Activated naive CD4-positive, alpha-beta T cell treated with anti-CD3 and anti-CD28 coated beads for 36 hours (primary cell): ENCODE measurements around the gene IFITM5. TPM values are rescaled to one million over a fixed set of nuclear protein-coding genes. Genes with fewer than 3 reads are reported as not detected.

Experiments
- CTCF ChIA-PET: fragments of 350-600 bp; sonication (Branson Sonifier 250); formaldehyde crosslinking; loops from one replicate; lab custom pipeline; 2021; ENCODE audit warnings: antibody characterized with exemption; lab: Charles Lee
- DNase-seq: peaks from one replicate; pipeline ENCODE4 v3.0.0-alpha.2; 2020
- H3K27ac Mint-ChIP-seq: one replicate; pipeline ENCODE4 v1.8.0; 2021; ENCODE audit warnings: mild to moderate bottlenecking, mixed read lengths
- H3K27me3 Mint-ChIP-seq: one replicate; pipeline ENCODE4 v1.8.0; 2021; ENCODE audit warnings: low read depth, mixed read lengths
- H3K36me3 Mint-ChIP-seq: one replicate; pipeline ENCODE4 v1.8.0; 2021; ENCODE audit warnings: low read depth, mixed read lengths
- H3K4me1 Mint-ChIP-seq: one replicate; pipeline ENCODE4 v1.8.0; 2021; ENCODE audit warnings: low read depth, mixed read lengths
- H3K4me3 Mint-ChIP-seq: one replicate; pipeline ENCODE4 v1.8.0; 2021; ENCODE audit warnings: mild to moderate bottlenecking, moderate library complexity, mixed read lengths
- H3K9me3 Mint-ChIP-seq: one replicate; pipeline ENCODE4 v1.8.0; 2021; ENCODE audit warnings: mixed read lengths
- intact Hi-C: fragments of 100-400 bp; cut with micrococcal nuclease; formaldehyde crosslinking; loops from one replicate; pipeline ENCODE4 v1.15.1; 2023
- total RNA-seq, 2 experiments: library from RNA; stranded (reverse); gene quantifications; one replicate each; pipeline ENCODE4 v1.2.3, GENCODE V29; 2021

IFITM5 gene
- not detected for total RNA-seq

DNA sequence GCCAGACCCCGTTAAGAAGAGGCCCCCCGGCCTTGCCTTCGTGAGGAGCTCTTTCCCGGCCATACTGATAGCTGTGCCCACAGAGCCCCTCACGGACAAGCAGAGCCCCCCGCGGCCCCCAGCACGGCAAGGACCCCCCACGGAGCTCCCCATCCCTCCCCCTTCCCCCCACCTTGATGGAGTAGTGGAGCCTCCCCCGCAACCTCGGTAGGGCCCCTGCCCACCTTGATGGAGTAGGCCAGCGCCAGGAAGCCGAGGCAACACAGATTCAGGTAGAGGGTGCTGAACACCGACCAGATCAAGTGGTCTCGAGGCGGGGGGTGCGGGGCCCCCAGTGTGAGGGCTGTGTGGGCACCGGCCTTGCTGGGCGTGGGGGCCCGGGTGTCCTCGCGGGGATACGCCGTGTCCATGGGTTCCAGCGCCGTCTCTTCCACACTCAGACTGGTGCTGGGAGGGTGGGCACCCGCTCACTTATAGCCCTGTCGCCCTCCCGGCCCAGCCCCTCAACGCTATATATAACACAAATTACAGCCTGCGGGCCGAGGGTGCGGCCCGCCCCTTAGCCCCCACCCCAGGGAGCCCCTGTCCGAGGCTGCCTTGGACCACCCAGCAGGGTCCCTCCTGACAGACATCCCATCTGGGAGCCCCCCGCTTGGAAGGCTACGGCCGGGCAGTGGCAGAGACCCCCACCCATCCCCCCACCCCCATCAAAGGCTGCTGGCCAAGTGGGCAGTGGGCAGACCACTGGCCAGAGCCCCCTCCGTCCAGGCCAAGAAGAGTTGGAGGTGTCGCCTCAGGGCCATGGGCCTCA lies at the start of gene IFITM5:
TSS of gene IFITM5 (minus strand) at position 446 of the 811 bp plus-strand sequence. CDS start at position 410, 36 bp downstream.
- H3K9me3 Mint-ChIP-seq = no peaks in the 10 kb centered on the region
- intact Hi-C loops = no loop called here
- peaks cover 32% of the 10 kb centered on the region for H3K4me1 Mint-ChIP-seq
- H3K27ac Mint-ChIP-seq = no peak within 1 kb of the TSS
- H3K4me3 Mint-ChIP-seq = no peak within 1 kb of the TSS
- peaks cover 8% of the 10 kb centered on the region for H3K27me3 Mint-ChIP-seq
- H3K36me3 Mint-ChIP-seq = no peaks in the 10 kb centered on the region
- DNase-seq = no peak
- CTCF ChIA-PET = interaction anchor here (0.6 to 1.3 kb wide), 2 partner anchors 48 to 61 kb away, joined by 3 to 6 read pairs; no protein-coding TSS in a partner anchor

DNA sequence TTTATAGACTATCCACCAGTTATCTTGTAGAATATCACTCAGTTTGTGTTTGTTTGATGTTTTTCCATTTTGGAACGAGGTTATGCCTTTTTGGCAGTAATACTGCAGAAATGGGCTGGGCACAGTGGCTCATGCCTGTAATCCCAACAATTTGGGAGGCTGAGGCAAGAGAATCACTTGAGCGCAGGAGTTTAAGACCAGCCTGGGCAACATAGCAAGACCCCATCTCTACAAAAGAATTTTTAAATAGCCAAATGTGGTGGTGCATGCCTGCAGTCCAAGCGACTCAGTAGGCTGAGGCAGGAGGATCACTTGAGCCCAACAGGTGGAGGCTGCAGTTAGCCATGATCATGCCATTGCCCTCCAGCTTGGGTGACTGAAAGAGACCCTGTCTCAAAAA lies 47.2 kb upstream of the IFITM5 start:
- no peak overlapping the region for H3K4me3 Mint-ChIP-seq
- peaks cover 17% of the 10 kb centered on the region for H3K4me1 Mint-ChIP-seq
- H3K9me3 Mint-ChIP-seq = no peaks in the 10 kb centered on the region
- H3K27ac Mint-ChIP-seq = no peak overlapping the region
- intact Hi-C loops = no loop called here
- H3K36me3 Mint-ChIP-seq = no peaks in the 10 kb centered on the region
- no peaks in the 10 kb centered on the region for H3K27me3 Mint-ChIP-seq
- CTCF ChIA-PET = no interaction called here
- DNase-seq = no peak

DNA sequence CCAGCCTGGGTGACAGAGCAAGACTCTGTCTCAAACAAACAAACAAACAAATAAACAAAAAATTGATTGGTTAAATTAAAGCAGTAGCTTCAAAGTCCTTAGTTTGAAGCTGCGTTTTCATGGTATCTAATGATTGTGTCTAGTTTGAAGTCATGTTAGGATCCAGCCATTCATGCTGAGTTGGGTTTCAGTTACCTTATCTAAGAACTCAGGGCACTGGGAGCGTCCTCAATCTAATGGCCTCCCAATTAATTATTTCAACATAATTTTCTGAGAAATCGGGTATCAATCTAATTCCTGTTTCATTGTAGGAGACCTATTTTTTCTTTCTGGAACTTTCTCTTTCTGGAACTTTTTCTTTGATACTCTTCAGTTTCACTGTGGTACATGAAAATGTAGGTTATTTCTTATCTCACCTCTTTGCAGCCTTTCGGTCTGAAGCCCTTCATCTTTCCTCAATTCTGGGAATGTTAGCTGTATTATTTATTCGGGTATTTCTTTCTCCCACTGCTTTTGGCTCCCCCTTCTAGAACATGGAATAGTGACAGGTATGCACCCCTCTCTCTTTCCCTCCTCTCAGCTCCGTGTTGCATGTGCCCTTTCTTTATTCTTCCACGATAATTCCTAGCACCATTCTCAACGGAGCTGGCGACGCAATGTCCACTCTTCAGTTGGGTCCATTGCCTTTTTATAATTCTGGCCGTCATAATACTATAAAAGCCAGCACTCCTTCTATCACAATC lies 45.7 kb upstream of the IFITM5 start:
- Mint-ChIP-seq H3K27me3 (no peaks in the 10 kb centered on the region), H3K9me3 (no peaks in the 10 kb centered on the region), H3K4me3 (no peak overlapping the region), H3K27ac (no peak overlapping the region), H3K36me3 (no peaks in the 10 kb centered on the region), H3K4me1 (peaks cover 18% of the 10 kb centered on the region)
- CTCF ChIA-PET = no interaction called here
- no peak for DNase-seq
- intact Hi-C loops = no loop called here

DNA sequence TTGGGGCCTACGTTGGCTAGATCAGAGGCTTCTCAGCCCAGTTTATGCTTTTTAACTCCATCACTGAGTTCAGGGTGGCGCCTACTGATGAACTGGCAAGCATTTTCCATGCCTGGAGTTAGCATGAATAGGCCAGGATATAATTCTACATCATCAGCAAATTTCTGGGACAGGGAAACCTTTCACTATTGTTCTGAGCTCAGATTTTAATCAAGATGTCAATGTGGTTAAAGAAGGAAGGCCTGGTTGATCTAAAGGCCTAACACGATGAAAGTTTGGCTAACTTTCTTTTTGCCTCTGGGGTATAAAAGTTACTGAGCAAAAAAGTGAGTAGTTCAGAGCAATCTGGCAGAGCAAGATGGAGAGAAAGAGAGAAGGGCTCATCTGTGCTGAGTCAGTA lies 43.0 kb upstream of the IFITM5 start:
- DNase-seq = no peak
- CTCF ChIA-PET = interaction anchor here (0.9 kb wide), 1 partner anchor 12 kb away, joined by 4 read pairs; no protein-coding TSS in a partner anchor
- H3K36me3 Mint-ChIP-seq = no peaks in the 10 kb centered on the region
- H3K27me3 Mint-ChIP-seq = no peaks in the 10 kb centered on the region
- H3K27ac Mint-ChIP-seq = no peak overlapping the region
- intact Hi-C loops = no loop called here
- peaks cover 18% of the 10 kb centered on the region for H3K4me1 Mint-ChIP-seq
- no peak overlapping the region for H3K4me3 Mint-ChIP-seq
- H3K9me3 Mint-ChIP-seq = no peaks in the 10 kb centered on the region

DNA sequence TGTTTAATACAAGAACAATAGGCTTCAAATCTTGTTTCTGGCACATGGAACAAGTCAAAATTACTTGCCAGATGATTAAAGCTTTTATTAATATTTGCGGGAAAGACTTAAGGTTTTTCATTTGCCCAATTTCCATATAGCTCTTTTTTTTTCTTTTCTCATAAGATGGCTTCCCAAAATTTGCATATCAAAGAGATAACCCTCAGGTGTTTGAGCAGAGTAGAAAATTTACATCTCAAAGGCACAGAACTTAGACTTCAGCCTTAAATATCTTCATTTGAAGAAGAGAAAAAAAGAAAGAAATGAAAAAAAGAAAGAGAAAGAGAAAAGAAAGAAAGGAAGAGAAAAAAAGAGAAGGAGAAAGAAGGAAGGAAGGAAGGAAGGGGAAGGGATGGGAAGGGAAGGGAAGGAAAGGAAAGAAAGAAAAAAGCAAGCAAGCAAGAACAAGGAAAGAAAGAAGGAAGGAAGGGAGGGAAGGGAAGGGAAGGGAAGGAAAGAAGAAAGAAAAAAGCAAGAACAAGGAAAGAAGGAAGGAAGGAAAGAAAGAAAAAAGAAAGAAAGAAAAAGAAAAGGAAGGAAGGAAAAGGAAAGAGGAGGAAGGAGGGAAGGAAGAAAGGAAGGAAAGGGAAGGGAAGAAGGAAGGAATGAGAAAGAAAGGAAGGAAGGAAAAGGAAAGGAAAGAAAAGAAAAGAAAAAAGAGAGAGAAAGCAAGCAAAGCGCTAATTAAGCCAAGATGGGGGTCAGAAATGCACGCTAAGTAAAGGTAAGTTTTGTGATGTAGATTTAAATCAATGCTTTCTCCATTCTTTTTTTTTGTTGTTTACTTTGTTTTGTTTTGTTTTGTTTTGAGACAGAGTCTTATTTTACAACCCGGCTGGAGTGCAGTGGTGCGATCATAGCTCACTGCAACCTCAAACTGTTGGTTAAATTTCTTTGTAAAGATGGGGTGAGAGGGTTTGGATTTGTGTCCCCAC lies 41.5 kb upstream of the IFITM5 start:
- no peaks in the 10 kb centered on the region for H3K9me3 Mint-ChIP-seq
- intact Hi-C loops = no loop called here
- no peak overlapping the region for H3K27ac Mint-ChIP-seq
- no peak overlapping the region for H3K4me3 Mint-ChIP-seq
- no peak for DNase-seq
- CTCF ChIA-PET = interaction anchor here (0.9 to 1.8 kb wide), 4 partner anchors 14 to 35 kb away, joined by 4 to 6 read pairs (median 4); partner anchors contain the start of gene IFITM2
- H3K36me3 Mint-ChIP-seq = no peaks in the 10 kb centered on the region
- no peaks in the 10 kb centered on the region for H3K27me3 Mint-ChIP-seq
- peaks cover 30% of the 10 kb centered on the region for H3K4me1 Mint-ChIP-seq

DNA sequence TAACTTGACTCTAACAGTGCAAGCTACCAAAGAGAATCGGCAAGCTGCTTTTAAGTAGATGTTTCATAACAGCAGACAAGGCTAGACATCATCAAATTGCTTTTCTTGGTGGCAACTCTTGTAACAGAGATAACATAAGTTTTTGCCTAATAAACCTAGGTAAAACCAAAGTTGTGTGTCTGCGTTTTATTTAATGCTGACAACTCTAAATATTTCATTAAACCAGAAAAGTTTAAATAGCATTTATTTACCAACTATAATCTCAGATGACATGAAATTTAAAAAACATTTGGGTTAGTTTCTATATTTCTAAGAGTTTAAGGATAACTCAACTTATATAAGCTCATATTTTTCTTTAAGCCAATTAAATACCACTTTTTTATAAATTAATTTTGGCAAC lies 40.6 kb upstream of the IFITM5 start:
- no peak overlapping the region for H3K27ac Mint-ChIP-seq
- no peak overlapping the region for H3K4me3 Mint-ChIP-seq
- intact Hi-C loops = no loop called here
- no peak for DNase-seq
- H3K36me3 Mint-ChIP-seq = no peaks in the 10 kb centered on the region
- peaks cover 35% of the 10 kb centered on the region for H3K4me1 Mint-ChIP-seq
- no peaks in the 10 kb centered on the region for H3K27me3 Mint-ChIP-seq
- CTCF ChIA-PET = interaction anchor here (0.9 to 1.8 kb wide), 6 partner anchors 13 to 34 kb away, joined by 4 to 6 read pairs (median 4); partner anchors contain the start of gene IFITM2
- H3K9me3 Mint-ChIP-seq = no peaks in the 10 kb centered on the region

DNA sequence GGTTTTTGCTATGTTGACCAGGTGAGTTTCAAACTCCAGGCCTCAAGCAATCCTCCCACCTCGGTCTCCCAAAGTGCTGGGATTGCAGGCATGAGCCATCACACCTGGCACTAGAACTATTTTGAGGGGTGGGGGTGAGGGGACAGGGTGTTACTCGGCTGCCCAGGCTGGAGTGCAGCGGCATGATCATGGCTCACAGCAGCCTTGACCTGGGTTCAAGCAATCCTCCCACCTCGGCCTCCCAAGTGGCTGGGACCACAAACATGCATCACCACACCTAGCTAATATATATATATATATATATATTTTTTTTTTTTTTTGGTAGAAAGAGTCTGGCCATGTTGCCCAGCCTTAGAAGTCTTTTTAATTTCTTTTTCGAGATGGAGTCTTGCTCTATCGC lies 38.4 kb upstream of the IFITM5 start:
- no peak overlapping the region for H3K27ac Mint-ChIP-seq
- no peaks in the 10 kb centered on the region for H3K27me3 Mint-ChIP-seq
- peaks cover 36% of the 10 kb centered on the region for H3K4me1 Mint-ChIP-seq
- intact Hi-C loops = loop anchor here (2.0 kb wide), 1 partner anchor 17 kb away; no protein-coding TSS in a partner anchor
- no peaks in the 10 kb centered on the region for H3K36me3 Mint-ChIP-seq
- DNase-seq = no peak
- no peak overlapping the region for H3K4me3 Mint-ChIP-seq
- H3K9me3 Mint-ChIP-seq = no peaks in the 10 kb centered on the region
- CTCF ChIA-PET = no interaction called here

DNA sequence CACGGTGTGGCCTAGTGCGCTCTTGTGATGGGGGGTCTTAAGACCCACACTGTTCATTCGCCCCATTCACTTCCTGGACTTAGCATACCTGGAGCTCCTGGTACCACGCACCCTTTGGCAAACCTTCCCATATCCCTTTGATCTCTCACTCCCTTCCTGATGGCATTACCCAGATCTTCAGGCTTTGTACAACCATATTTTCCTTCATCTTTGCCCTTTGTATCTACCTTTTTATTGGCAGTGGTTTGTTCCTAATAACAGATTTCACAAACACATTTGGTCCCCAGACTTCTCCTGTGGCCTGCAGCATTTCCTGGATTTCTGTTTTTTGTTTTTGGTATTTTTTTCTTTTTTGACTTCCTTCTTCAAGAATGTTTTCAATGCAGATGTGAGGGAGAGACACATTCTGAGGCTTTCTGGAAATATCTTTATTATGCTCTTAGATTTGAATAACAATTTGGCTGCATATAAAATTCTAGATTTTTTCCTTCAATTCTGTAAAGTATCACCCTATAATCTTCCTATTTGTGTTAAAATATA lies 37.4 kb upstream of the IFITM5 start:
- CTCF ChIA-PET = interaction anchor here (1.4 kb wide), 1 partner anchor 11 kb away, joined by 4 read pairs; no protein-coding TSS in a partner anchor
- DNase-seq = no peak
- intact Hi-C loops = loop anchor here (2.0 kb wide), 1 partner anchor 18 kb away; no protein-coding TSS in a partner anchor
- no peak overlapping the region for H3K27ac Mint-ChIP-seq
- H3K4me1 Mint-ChIP-seq = peaks cover 37% of the 10 kb centered on the region
- no peaks in the 10 kb centered on the region for H3K9me3 Mint-ChIP-seq
- H3K36me3 Mint-ChIP-seq = no peaks in the 10 kb centered on the region
- H3K27me3 Mint-ChIP-seq = no peaks in the 10 kb centered on the region
- H3K4me3 Mint-ChIP-seq = no peak overlapping the region

DNA sequence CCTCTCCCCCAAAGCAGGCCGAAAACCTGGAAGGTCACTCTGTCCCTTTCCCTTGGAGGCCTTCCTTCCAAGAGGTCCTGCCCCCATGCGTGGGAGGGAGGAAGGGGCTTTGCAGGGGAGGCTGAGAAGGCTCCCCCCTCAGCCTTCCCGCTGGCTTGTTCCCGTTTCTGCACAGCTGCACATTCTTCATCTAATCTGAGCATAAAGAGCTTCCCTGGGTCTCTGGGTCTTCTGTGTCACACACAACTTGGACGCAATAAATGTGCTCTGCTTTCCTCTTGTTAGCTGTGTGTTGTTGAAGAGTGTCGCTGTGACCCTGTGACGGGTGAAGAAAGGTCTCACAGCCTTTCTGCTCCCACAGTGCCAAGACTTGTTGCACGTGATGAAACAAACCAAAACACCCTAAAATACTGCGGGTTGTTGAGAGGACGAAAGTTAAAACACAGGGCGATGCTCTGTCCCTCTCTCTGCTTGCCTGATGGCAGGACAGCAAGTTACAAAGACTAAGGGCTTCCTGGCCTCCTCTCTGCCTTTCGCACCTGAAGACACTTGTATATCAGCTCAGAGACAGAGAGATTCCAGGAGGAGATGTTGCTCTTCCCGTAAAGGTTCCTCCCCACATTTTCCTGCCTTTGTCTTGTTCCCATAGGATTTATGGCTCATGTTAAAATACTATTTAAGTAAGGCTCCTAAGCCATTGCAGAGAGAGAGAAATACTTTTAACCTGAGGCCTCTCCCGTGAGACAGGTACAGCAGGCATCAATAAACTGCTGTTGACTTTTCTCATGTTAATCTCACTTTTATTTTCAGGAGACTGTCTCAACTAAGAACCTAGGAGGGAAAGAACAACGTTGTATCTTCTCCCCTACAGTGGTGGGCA lies 36.7 kb upstream of the IFITM5 start:
- CTCF ChIA-PET = interaction anchor here (1.4 kb wide), 1 partner anchor 10 kb away, joined by 4 read pairs; no protein-coding TSS in a partner anchor
- intact Hi-C loops = loop anchor here (2.0 kb wide), 1 partner anchor 19 kb away; no protein-coding TSS in a partner anchor
- no peaks in the 10 kb centered on the region for H3K9me3 Mint-ChIP-seq
- no peak overlapping the region for H3K27ac Mint-ChIP-seq
- no peak overlapping the region for H3K4me3 Mint-ChIP-seq
- H3K4me1 Mint-ChIP-seq = peaks cover 38% of the 10 kb centered on the region
- H3K27me3 Mint-ChIP-seq = no peaks in the 10 kb centered on the region
- no peaks in the 10 kb centered on the region for H3K36me3 Mint-ChIP-seq
- DNase-seq = no peak

DNA sequence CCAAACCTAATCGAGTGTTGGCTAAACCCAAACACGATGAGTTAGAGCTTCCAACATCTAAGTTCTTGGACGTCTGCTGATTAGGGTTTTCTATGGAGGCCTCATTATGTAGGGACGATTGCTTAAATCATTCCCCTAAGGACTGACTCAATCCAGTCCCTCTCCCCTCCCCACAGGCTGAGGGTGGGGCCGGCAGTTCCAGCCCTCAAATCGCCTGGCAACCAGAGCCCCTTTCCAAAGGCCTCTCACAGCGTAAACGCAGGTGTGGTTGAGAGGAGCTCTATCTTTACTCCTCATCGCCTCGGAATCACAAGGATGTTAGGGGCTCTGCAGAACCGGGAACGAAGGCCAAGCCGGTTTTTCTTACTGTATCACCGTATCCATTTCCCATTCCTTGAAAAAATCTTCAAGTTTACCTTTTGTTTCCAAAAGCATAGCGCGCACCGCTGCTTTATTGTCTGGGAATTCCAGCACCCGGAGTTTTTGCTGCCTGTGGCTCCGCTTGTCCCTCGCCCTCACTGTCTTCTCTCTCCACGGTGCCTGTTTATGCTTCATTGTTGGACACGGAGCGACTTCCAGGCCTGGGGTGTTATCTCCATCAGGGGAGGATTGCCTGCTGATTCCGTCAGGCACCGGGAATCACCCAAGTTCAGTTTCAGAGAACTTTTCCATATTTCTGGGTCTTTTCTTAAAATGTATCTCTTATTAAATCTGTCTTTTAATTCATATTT lies 35.1 kb upstream of the IFITM5 start:
- peaks cover 45% of the 10 kb centered on the region for H3K4me1 Mint-ChIP-seq
- H3K9me3 Mint-ChIP-seq = no peaks in the 10 kb centered on the region
- no peaks in the 10 kb centered on the region for H3K27me3 Mint-ChIP-seq
- H3K27ac Mint-ChIP-seq = no peak overlapping the region
- no peaks in the 10 kb centered on the region for H3K36me3 Mint-ChIP-seq
- intact Hi-C loops = no loop called here
- CTCF ChIA-PET = interaction anchor here (0.8 kb wide), 1 partner anchor 30 kb away, joined by 3 read pairs; no protein-coding TSS in a partner anchor
- no peak for DNase-seq
- no peak overlapping the region for H3K4me3 Mint-ChIP-seq
